PC-9 (cell line): ENCODE results near the gene AFG1L. TPM values are rescaled to one million over a fixed set of nuclear protein-coding genes. Genes with fewer than 3 reads are reported as not detected.

Source experiments
- BruUV-seq: library from RNA; stranded (reverse); fragments of 400-500 nt; replicated peaks from 2 replicates; lab custom pipeline; 2021; lab: Mats Ljungman, UMichigan
- CTCF ChIA-PET: fragments of 300-600 bp; sonication (Branson Sonifier 250); formaldehyde crosslinking; loops from one replicate; lab custom pipeline; 2022; ENCODE audit warnings: antibody characterized with exemption; lab: Charles Lee
- POLR2A ChIA-PET: fragments of 300-600 bp; sonication (Branson Sonifier 250); formaldehyde crosslinking; loops from one replicate; lab custom pipeline; 2022; ENCODE audit warnings: antibody characterized with exemption; ENCODE audit not compliant: unreplicated experiment; lab: Charles Lee
- DNase-seq, 2 experiments: peaks; one replicate each; pipeline versions ENCODE4 v3.0.0 to v3.0.0-alpha.2; 2015 to 2022; ENCODE audit warnings: mixed read lengths in 1 of 2
- H2AFZ ChIP-seq: fragments of 200-600 bp; sonication (generic); 2 replicates; pipeline ENCODE4 v1.8.1; 2017; ENCODE audit warnings: antibody characterized with exemption
- H3F3A ChIP-seq: fragments of 200-600 bp; sonication (generic); 2 replicates; pipeline ENCODE4 v1.8.1; 2017; ENCODE audit warnings: antibody characterized with exemption, mild to moderate bottlenecking, low read depth; ENCODE audit not compliant: insufficient read depth
- H3K27ac ChIP-seq: fragments of 200-600 bp; sonication (generic); 2 replicates; pipeline ENCODE4 v1.6.1; 2016; ENCODE audit warnings: mixed run types
- H3K27me3 ChIP-seq: fragments of 200-600 bp; sonication (generic); 2 replicates; pipeline ENCODE4 v1.6.1; 2016; ENCODE audit warnings: low read depth, mixed run types; ENCODE audit not compliant: insufficient read depth
- H3K36me3 ChIP-seq: fragments of 200-600 bp; sonication (generic); 2 replicates; pipeline ENCODE4 v1.6.1; 2016; ENCODE audit warnings: low read depth, mixed run types
- H3K4me1 ChIP-seq: fragments of 200-600 bp; sonication (generic); replicated peaks from 2 replicates; pipeline ENCODE4 v1.6.1; 2016; ENCODE audit warnings: mixed run types; ENCODE audit not compliant: insufficient read depth
- H3K4me2 ChIP-seq: fragments of 200-600 bp; sonication (generic); 2 replicates; pipeline ENCODE4 v1.6.1; 2017; ENCODE audit warnings: mixed run types
- H3K4me3 ChIP-seq: fragments of 200-600 bp; sonication (generic); 2 replicates; pipeline ENCODE4 v1.6.1; 2016; ENCODE audit warnings: mixed run types
- H3K79me2 ChIP-seq: fragments of 200-600 bp; sonication (generic); 2 replicates; pipeline ENCODE4 v1.6.1; 2017; ENCODE audit warnings: low read depth, mixed run types
- H3K9me2 ChIP-seq: fragments of 200-600 bp; sonication (generic); 2 replicates; pipeline ENCODE4 v1.8.1; 2017; ENCODE audit warnings: mild to moderate bottlenecking; ENCODE audit not compliant: insufficient read depth
- H3K9me3 ChIP-seq: fragments of 200-600 bp; sonication (generic); 2 replicates; pipeline ENCODE4 v1.8.1; 2016; ENCODE audit warnings: low read depth; ENCODE audit not compliant: insufficient read depth
- H4K20me1 ChIP-seq: fragments of 200-600 bp; sonication (generic); 2 replicates; pipeline ENCODE4 v1.8.1; 2017; ENCODE audit not compliant: insufficient read depth
- EZH2 ChIP-seq: fragments of 200-600 bp; sonication (generic); IDR thresholded peaks from 2 replicates; pipeline ENCODE4 v1.8.0; 2017; ENCODE audit warnings: antibody characterized with exemption, low read depth
- intact Hi-C: fragments of 100-400 bp; cut with micrococcal nuclease; formaldehyde crosslinking; loops from one replicate; pipeline ENCODE4 v1.10.0; 2022; ENCODE audit not compliant: unreplicated experiment
- total RNA-seq: library from RNA; stranded (reverse); gene quantifications from 2 replicates; pipeline ENCODE4 v1.2.3, GENCODE V29; 2021
- TF ChIP-seq, protein P1 (sequence below): fragments of 200-600 bp; sonication (generic); conservative IDR thresholded peaks from 2 replicates; pipeline ENCODE4 v1.6.1; 2017; ENCODE audit warnings: mixed run types, antibody characterized with exemption, mild to moderate bottlenecking, moderate library complexity

The AFG1L gene
- total RNA-seq, 1 experiment from 2014 or later, result 8.9 TPM

DNA sequence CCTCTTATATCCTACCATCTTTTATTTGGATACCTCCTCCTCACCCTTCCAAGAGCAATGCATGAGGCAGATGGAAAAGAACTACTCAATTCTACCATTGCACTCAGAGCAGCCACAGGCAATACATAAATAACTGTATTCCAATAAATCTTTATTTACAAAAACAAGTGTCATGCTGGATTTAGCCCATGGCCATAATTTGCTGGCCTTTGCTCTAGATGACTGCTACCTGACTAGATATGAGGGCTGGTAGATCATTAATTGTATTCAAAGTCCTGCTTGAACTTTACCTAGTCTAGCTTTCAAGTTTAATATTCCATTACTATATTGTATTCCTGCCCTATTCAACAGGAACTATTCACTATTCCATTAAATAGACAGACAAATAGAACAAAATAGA is 37.1 kb downstream of the AFG1L start:
- Histone ChIP-seq H3K4me2 (no peak overlapping the region), H2AFZ (no peak overlapping the region), H3K79me2 (no peaks in the 10 kb centered on the region), H4K20me1 (no peaks in the 10 kb centered on the region), H3K9me3 (no peaks in the 10 kb centered on the region), H3K36me3 (0 out of 2 replicates have a peak, but pooled peaks cover 6% of the 10 kb centered on the region), H3K9me2 (no peaks in the 10 kb centered on the region), H3K4me3 (no peak overlapping the region), H3K27ac (no peak overlapping the region), H3K27me3 (no peaks in the 10 kb centered on the region), H3F3A (no peaks in the 10 kb centered on the region), H3K4me1 (no peaks in the 10 kb centered on the region)
- CTCF ChIA-PET, result no interaction called here
- DNase-seq, result no peak
- POLR2A ChIA-PET, result no interaction called here
- BruUV-seq, result no TSS peak
- intact Hi-C loops, result no loop called here
- TF ChIP-seq, protein P1, sequence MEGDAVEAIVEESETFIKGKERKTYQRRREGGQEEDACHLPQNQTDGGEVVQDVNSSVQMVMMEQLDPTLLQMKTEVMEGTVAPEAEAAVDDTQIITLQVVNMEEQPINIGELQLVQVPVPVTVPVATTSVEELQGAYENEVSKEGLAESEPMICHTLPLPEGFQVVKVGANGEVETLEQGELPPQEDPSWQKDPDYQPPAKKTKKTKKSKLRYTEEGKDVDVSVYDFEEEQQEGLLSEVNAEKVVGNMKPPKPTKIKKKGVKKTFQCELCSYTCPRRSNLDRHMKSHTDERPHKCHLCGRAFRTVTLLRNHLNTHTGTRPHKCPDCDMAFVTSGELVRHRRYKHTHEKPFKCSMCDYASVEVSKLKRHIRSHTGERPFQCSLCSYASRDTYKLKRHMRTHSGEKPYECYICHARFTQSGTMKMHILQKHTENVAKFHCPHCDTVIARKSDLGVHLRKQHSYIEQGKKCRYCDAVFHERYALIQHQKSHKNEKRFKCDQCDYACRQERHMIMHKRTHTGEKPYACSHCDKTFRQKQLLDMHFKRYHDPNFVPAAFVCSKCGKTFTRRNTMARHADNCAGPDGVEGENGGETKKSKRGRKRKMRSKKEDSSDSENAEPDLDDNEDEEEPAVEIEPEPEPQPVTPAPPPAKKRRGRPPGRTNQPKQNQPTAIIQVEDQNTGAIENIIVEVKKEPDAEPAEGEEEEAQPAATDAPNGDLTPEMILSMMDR, result no peak
- TF ChIP-seq EZH2, result no peak

DNA sequence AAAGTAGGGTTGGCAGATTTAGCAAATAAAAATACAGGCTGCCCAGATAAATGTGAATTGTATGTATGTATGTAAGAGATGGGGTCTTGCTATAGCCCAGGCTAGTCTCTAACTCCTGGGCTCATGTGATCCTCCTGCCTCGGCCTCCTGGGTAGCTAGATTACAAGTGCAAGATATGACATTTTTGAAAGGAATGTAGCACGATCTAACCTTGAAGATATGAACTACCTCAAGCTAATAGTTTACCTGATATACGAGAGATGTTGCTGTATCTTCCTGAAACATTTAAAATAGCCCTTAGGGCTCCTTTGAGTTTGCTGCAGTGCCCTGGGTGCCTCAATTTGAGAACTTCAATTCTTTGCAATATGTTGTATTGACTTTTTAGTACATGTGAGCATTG is 42.1 kb downstream of the AFG1L start:
- Histone ChIP-seq H3K27ac (no peak overlapping the region), H3F3A (no peaks in the 10 kb centered on the region), H3K4me1 (no peaks in the 10 kb centered on the region), H3K4me2 (no peak overlapping the region), H3K79me2 (no peaks in the 10 kb centered on the region), H3K36me3 (no peaks in the 10 kb centered on the region), H3K27me3 (no peaks in the 10 kb centered on the region), H3K9me3 (no peaks in the 10 kb centered on the region), H4K20me1 (no peaks in the 10 kb centered on the region), H2AFZ (no peak overlapping the region), H3K4me3 (no peak overlapping the region), H3K9me2 (no peaks in the 10 kb centered on the region)
- BruUV-seq, result no TSS peak
- TF ChIP-seq, protein P1, result no peak
- TF ChIP-seq EZH2, result no peak
- POLR2A ChIA-PET, result interaction anchor here (0.6 kb wide), 1 partner anchor 84 kb away, joined by 4 read pairs; no protein-coding TSS in a partner anchor
- DNase-seq, result no peak
- intact Hi-C loops, result no loop called here
- CTCF ChIA-PET, result no interaction called here

DNA sequence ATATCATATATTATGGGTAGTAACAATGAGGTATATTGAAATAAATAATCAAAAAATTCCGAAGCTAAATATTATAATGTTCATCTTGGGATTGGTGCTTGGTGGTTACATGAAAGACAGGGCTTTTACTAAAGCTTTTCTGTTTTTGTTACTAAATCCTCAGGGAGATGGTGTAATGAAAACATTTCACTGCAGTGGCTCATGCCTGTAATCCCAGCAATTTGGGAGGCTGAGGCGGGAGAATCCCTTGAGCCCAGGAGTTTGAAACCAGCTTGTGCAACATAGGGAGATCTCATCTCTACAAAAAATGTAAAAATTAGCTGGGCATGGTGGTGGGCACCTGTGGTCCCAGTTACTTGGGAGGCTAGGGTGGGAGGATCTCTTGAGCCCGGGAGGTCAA is 42.9 kb downstream of the AFG1L start:
- DNase-seq, result no peak
- Histone ChIP-seq H3K27ac (no peak overlapping the region), H3K4me3 (no peak overlapping the region), H3K9me3 (no peaks in the 10 kb centered on the region), H2AFZ (no peak overlapping the region), H3K79me2 (no peaks in the 10 kb centered on the region), H4K20me1 (no peaks in the 10 kb centered on the region), H3K4me1 (no peaks in the 10 kb centered on the region), H3K27me3 (no peaks in the 10 kb centered on the region), H3K36me3 (no peaks in the 10 kb centered on the region), H3K9me2 (no peaks in the 10 kb centered on the region), H3F3A (no peaks in the 10 kb centered on the region), H3K4me2 (no peak overlapping the region)
- TF ChIP-seq, protein P1, result no peak
- TF ChIP-seq EZH2, result no peak
- intact Hi-C loops, result no loop called here
- ChIA-PET CTCF (no interaction called here), POLR2A (interaction anchor here (0.6 kb wide), 1 partner anchor 83 kb away, joined by 4 read pairs; no protein-coding TSS in a partner anchor)
- no TSS peak for BruUV-seq
